RPMI7951 (cell line): ENCODE data around the gene SLC13A4. TPM values are rescaled to one million over a fixed set of nuclear protein-coding genes. Genes with fewer than 3 reads are reported as not detected.

ENCODE experiments used
- DNase-seq: peaks from one replicate; pipeline ENCODE4 v3.0.0-alpha.2; 2012; ENCODE audit warnings: low read depth
- total RNA-seq: library from RNA; depleted of rRNA; stranded (reverse); fragments of >200 nt; shearing (Covaris generic); gene quantifications from 2 replicates; pipeline ENCODE4 v1.2.3, GENCODE V29; 2014

The SLC13A4 gene
- total RNA-seq, 1 experiment from 2014 or later, result not detected

GRCh38 chr7:135718794-135719437, 9.1 kb downstream of the SLC13A4 start:
- no peak for DNase-seq

- no peak for DNase-seq
Measured at GRCh38 chr7:135718219-135718618, 9.8 kb downstream of the SLC13A4 start.

GRCh38 chr7:135717693-135718092, 10.3 kb downstream of the SLC13A4 start:
- DNase-seq, result no peak

GRCh38 chr7:135716677-135717238, 11.2 kb downstream of the SLC13A4 start:
- DNase-seq, result peak; percentile 98

GRCh38 chr7:135715673-135716072, 12.3 kb downstream of the SLC13A4 start:
- DNase-seq, result no peak

- DNase-seq, result no peak
Measured at GRCh38 chr7:135715055-135715522, 12.9 kb downstream of the SLC13A4 start.

GRCh38 chr7:135714534-135715009, 13.4 kb downstream of the SLC13A4 start:
- peak; percentile 98 for DNase-seq

GRCh38 chr7:135713836-135714470, 14.0 kb downstream of the SLC13A4 start:
- DNase-seq, result peak; percentile 82

GRCh38 chr7:135712796-135713195, 15.2 kb downstream of the SLC13A4 start:
- DNase-seq, result no peak

- peak; percentile 38 for DNase-seq
Measured at GRCh38 chr7:135712182-135712782, 15.7 kb downstream of the SLC13A4 start.

- no peak for DNase-seq
Measured at GRCh38 chr7:135711139-135711469, 16.9 kb downstream of the SLC13A4 start.

GRCh38 chr7:135710417-135711138, 17.4 kb downstream of the SLC13A4 start:
- DNase-seq, result no peak

- no peak for DNase-seq
Measured at GRCh38 chr7:135709508-135709907, 18.5 kb downstream of the SLC13A4 start.

- no peak for DNase-seq
Measured at GRCh38 chr7:135708041-135708440, 19.9 kb downstream of the SLC13A4 start.

GRCh38 chr7:135707570-135707966, 20.4 kb downstream of the SLC13A4 start:
- no peak for DNase-seq

- DNase-seq, result no peak
Measured at GRCh38 chr7:135706858-135707569, 21.0 kb downstream of the SLC13A4 start.

GRCh38 chr7:135706038-135706742, 21.8 kb downstream of the SLC13A4 start:
- no peak for DNase-seq

GRCh38 chr7:135704698-135705097, 23.3 kb downstream of the SLC13A4 start:
- no peak for DNase-seq

GRCh38 chr7:135704074-135704473, 23.9 kb downstream of the SLC13A4 start:
- DNase-seq, result no peak

- DNase-seq, result no peak
Measured at GRCh38 chr7:135697276-135698049, 30.5 kb downstream of the SLC13A4 start.
